IPS-20b (cell line): ENCODE results near the gene EHD3.

Experiments
- H3K27ac ChIP-seq: one replicate; pipeline ENCODE4 v1.5.1; 2013; ENCODE audit warnings: low read length
- H3K27me3 ChIP-seq: 2 replicates; pipeline ENCODE4 v1.6.1; 2013; ENCODE audit warnings: mild to moderate bottlenecking, low read length, inconsistent platforms; ENCODE audit not compliant: insufficient read depth
- H3K36me3 ChIP-seq: 2 replicates; pipeline ENCODE4 v1.6.1; 2013; ENCODE audit warnings: low read depth, mild to moderate bottlenecking, inconsistent platforms, low read length, moderate library complexity; ENCODE audit not compliant: insufficient read depth
- H3K4me1 ChIP-seq: 2 replicates; pipeline ENCODE4 v1.6.1; 2013; ENCODE audit warnings: mild to moderate bottlenecking, control low read depth, inconsistent platforms, low read length, moderate library complexity; ENCODE audit not compliant: insufficient read depth
- H3K4me3 ChIP-seq: 2 replicates; pipeline ENCODE4 v1.5.1; 2013; ENCODE audit warnings: mild to moderate bottlenecking, low read length, inconsistent platforms
- H3K9ac ChIP-seq: 2 replicates; pipeline ENCODE4 v1.6.1; 2013; ENCODE audit warnings: low read depth, mild to moderate bottlenecking, inconsistent platforms, low read length, moderate library complexity
- H3K9me3 ChIP-seq: 2 replicates; pipeline ENCODE4 v1.6.1; 2013; ENCODE audit warnings: mild to moderate bottlenecking, low read depth, low read length, inconsistent platforms; ENCODE audit not compliant: insufficient read depth

Gene EHD3

GRCh38 chr2:31227711-31228125 lies 6.2 kb upstream of the EHD3 start:
- Histone ChIP-seq H3K27ac (no peak overlapping the region), H3K27me3 (no peaks in the 10 kb centered on the region), H3K36me3 (no peaks in the 10 kb centered on the region), H3K9ac (no peak overlapping the region), H3K4me3 (no peak overlapping the region), H3K4me1 (no peaks in the 10 kb centered on the region), H3K9me3 (no peaks in the 10 kb centered on the region)

GRCh38 chr2:31228717-31229116 lies 5.2 kb upstream of the EHD3 start:
- Histone ChIP-seq H3K4me3 (no peak overlapping the region), H3K36me3 (no peaks in the 10 kb centered on the region), H3K9ac (no peak overlapping the region), H3K27me3 (no peaks in the 10 kb centered on the region), H3K27ac (no peak overlapping the region), H3K4me1 (peaks cover 4% of the 10 kb centered on the region; the same call in 1 of the 2 replicates), H3K9me3 (no peaks in the 10 kb centered on the region)

- Histone ChIP-seq H3K27ac (no peak overlapping the region), H3K36me3 (no peaks in the 10 kb centered on the region), H3K9ac (no peak overlapping the region), H3K27me3 (peaks cover 13% of the 10 kb centered on the region), H3K4me1 (peaks cover 4% of the 10 kb centered on the region; the same call in 1 of the 2 replicates), H3K4me3 (no peak overlapping the region), H3K9me3 (no peaks in the 10 kb centered on the region)
Observed at GRCh38 chr2:31230751-31231150, 3.2 kb upstream of the EHD3 start.

- Histone ChIP-seq H3K9me3 (no peaks in the 10 kb centered on the region), H3K9ac (no peak overlapping the region), H3K27me3 (peaks cover 13% of the 10 kb centered on the region), H3K4me1 (peaks cover 4% of the 10 kb centered on the region; the same call in 1 of the 2 replicates), H3K4me3 (no peak overlapping the region), H3K36me3 (no peaks in the 10 kb centered on the region), H3K27ac (no peak overlapping the region)
Observed at GRCh38 chr2:31231571-31232302, 2.2 kb upstream of the EHD3 start.

GRCh38 chr2:31232586-31232985 lies 1.4 kb upstream of the EHD3 start:
- H3K27ac ChIP-seq, result no peak overlapping the region
- H3K27me3 ChIP-seq, result peaks cover 13% of the 10 kb centered on the region
- no peaks in the 10 kb centered on the region for H3K9me3 ChIP-seq
- no peak overlapping the region for H3K4me3 ChIP-seq
- no peaks in the 10 kb centered on the region for H3K36me3 ChIP-seq
- H3K4me1 ChIP-seq, result peaks cover 4% of the 10 kb centered on the region; the same call in 1 of the 2 replicates
- H3K9ac ChIP-seq, result no peak overlapping the region

GRCh38 chr2:31233231-31233630 lies 721 bp upstream of the EHD3 start:
- Histone ChIP-seq H3K36me3 (no peaks in the 10 kb centered on the region), H3K4me3 (no peak overlapping the region), H3K27me3 (peaks cover 13% of the 10 kb centered on the region), H3K9me3 (no peaks in the 10 kb centered on the region), H3K27ac (no peak overlapping the region), H3K4me1 (peaks cover 4% of the 10 kb centered on the region; the same call in 1 of the 2 replicates), H3K9ac (no peak overlapping the region)

- peaks cover 4% of the 10 kb centered on the region; the same call in 1 of the 2 replicates for H3K4me1 ChIP-seq
- H3K36me3 ChIP-seq, result no peaks in the 10 kb centered on the region
- no peaks in the 10 kb centered on the region for H3K9me3 ChIP-seq
- peaks cover 13% of the 10 kb centered on the region for H3K27me3 ChIP-seq
- no peak overlapping the region for H3K27ac ChIP-seq
- H3K9ac ChIP-seq, result peak overlapping the region; percentile 70; the same call in 1 of the 2 replicates
- H3K4me3 ChIP-seq, result peak overlapping the region; percentile 86
Observed at GRCh38 chr2:31234683-31235503, 941 bp downstream of the EHD3 start.

GRCh38 chr2:31235504-31235902 lies 1.6 kb downstream of the EHD3 start:
- Histone ChIP-seq H3K4me1 (peaks cover 4% of the 10 kb centered on the region; the same call in 1 of the 2 replicates), H3K27me3 (peaks cover 13% of the 10 kb centered on the region), H3K9ac (no peak overlapping the region), H3K9me3 (no peaks in the 10 kb centered on the region), H3K4me3 (no peak overlapping the region), H3K36me3 (no peaks in the 10 kb centered on the region), H3K27ac (no peak overlapping the region)

GRCh38 chr2:31236433-31237205 lies 2.7 kb downstream of the EHD3 start:
- no peaks in the 10 kb centered on the region for H3K36me3 ChIP-seq
- no peak overlapping the region for H3K27ac ChIP-seq
- H3K9ac ChIP-seq, result no peak overlapping the region
- no peak overlapping the region for H3K4me3 ChIP-seq
- H3K27me3 ChIP-seq, result peaks cover 13% of the 10 kb centered on the region
- peaks cover 4% of the 10 kb centered on the region; the same call in 1 of the 2 replicates for H3K4me1 ChIP-seq
- H3K9me3 ChIP-seq, result no peaks in the 10 kb centered on the region

GRCh38 chr2:31237348-31238017 lies 3.5 kb downstream of the EHD3 start:
- Histone ChIP-seq H3K4me1 (peaks cover 4% of the 10 kb centered on the region; the same call in 1 of the 2 replicates), H3K9ac (no peak overlapping the region), H3K27ac (no peak overlapping the region), H3K36me3 (no peaks in the 10 kb centered on the region), H3K4me3 (no peak overlapping the region), H3K9me3 (no peaks in the 10 kb centered on the region), H3K27me3 (peaks cover 13% of the 10 kb centered on the region)
